Stimulated activated CD8-positive, alpha-beta memory T cell treated with anti-CD3 and anti-CD28 coated beads, Interleukin-2, amount 100 ng/mL, for 1 hour (primary cell): Measurements from ENCODE around the gene TMEM235.

Experiments used
- DNase-seq, 2 donors: peaks; one replicate each; pipeline ENCODE4 v3.0.0-alpha.2; 2020; ENCODE audit warnings: low read depth in 2 of 2

The TMEM235 gene

DNA sequence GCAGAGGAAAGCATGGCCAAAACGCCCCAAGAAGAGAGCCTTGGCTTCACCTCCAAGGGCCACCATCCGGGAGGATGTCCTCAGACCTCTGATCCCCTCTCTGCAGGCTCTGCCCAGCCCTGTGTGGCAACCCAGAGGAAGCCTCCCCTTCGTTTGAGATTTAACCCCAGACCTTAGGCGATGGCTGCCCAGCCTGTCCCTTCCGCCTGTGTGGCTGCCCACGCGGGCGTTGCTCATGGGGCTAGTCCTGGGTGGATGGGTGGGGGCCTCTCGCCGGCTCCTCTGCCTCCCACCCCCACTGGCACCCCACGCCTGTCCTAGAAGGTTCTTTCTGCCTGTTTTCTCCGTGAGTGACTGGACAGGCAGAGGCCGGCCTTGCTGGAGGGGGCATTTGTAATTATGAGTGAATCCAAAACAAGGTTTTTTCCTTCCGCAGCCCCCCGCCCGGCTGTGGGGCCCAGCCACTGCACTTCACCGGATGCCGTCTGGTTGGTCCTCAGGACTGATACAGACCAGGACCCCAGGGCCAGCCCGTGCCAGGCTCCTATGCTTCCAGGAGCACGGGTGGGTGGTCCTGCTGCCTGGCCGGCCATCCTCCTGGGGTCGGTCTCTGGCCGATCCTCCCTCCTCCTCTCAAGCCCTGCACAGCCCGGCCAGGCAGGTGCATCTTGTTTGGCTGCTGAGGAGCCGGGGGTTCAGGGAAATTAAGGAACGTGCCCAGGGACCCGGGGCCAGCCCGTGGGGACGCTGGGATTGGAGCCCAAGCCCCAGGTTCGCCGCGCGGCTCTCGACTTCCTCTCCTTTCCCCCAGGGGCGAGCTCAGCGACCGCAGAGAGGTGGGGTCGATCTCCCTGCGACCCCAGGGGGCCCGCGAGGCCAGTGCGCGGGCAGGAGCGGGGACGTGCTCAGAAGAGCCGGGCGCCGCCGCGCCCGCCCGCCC is at the start of gene TMEM235:
Gene TMEM235, plus strand, starts transcription at position 636 of the 940 bp plus-strand sequence. CDS start 393 bp downstream, outside the sequence.
- DNase-seq = no peak

DNA sequence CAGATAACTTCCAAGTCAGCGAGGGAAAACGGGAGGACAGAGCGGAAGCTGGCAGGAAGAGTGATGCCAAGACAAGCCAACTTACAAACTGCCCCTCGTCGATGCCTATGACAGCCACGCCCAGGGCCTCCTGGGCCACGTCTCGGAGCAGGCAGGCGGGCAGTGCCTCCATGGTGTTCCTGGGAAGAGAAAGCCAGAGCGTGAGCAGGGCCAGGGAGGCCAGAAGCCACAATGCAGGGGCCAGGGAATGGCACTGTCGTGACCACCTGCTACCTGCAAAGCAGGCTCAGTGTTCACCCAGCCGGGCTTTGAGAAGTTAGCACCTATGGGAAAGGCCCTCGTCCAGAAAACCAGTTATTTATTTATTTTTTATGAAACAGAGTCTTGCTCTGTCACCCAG is 48.9 kb upstream of the TMEM235 start:
- no peak for DNase-seq

DNA sequence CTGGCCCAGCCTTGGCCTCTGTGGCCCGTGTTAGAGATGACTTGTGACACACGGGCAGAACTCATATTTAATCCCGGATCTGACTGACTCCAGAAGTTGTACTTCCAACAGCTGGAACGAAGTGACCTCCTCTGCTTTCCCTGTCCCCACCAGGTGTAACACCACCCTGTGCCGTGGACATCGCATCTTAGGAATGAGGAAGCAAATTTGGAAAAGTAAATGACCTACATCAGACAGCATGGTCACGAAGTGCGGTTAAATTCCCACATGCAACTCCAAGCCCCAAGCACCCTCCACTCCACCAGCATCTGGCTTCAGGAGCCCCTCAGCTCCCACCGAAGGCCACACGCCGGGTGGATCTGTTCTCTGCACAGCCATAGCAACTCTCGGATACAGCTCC is 47.5 kb upstream of the TMEM235 start:
- no peak for DNase-seq

DNA sequence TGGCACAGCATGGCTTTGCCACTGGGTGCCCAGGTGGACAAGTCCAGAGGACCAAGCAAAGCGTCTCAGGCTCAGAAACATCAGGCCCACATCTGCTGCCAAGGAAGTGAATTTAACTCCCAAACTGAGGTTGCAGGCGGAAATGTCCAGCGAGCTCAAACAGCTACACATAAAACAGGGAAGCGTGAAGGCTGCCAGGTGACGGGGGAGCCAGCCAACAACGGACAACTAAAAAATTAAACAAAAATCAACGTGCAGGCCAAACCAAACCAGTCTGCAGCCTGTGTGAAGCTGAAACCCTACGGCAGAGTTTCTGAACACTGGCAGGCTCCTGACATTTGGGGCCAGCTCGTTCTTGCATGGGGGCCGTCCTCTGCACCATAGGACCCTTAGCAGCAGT is 47.1 kb upstream of the TMEM235 start:
- no peak for DNase-seq

DNA sequence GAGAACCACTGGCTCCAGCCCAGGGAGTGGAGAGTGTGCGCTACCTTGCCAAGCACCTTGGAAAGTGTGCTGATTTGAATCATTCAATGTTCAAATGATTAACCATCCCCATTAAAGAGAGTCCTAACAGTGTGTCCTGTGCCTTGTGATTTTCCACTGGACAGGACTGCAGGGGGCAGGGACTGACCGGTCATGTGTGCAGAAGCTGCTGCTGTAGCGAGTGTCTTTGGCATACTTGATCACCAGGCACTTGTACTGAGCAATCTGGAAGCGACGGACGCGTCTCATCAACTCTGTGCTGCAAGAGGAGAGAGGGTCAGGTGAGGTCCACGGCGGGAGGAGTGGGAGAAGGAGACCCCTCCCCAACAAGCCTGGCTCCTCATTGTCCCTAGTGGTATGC is 46.6 kb upstream of the TMEM235 start:
- no peak for DNase-seq

DNA sequence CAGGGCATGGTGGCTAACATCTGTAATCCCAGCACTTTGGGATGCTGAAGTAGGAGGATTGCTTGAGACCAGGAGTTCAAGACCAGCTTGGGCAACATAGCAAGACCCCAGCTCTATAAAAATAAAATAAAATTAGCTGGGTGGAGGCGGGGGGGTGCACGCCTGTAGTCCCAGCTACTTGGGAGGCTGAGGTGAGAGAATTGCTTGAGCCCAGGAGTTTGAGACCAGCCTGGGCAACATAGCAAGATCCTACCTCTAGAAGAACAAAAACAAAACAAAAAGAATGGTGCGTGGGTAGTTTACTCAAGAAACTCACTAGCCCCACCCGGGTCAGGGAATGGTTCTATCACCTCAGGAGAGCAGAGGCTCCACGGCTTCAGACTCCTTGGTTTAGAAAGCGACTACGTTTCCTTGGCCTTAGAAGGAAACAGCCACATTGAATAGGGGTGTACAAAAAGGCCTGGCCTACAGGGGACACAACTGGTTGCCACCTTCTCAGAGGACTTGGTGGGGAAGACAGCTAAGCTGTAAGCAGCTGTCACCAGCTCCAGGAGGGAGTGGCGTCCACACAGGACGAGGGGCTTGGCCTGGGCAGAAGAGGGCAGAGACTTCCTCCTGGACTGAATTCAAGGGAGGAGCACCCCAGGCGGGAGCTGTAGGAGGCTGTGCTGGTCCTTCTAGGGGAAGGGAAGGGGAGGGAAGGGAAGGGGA is 45.3 kb upstream of the TMEM235 start:
- no peak for DNase-seq

DNA sequence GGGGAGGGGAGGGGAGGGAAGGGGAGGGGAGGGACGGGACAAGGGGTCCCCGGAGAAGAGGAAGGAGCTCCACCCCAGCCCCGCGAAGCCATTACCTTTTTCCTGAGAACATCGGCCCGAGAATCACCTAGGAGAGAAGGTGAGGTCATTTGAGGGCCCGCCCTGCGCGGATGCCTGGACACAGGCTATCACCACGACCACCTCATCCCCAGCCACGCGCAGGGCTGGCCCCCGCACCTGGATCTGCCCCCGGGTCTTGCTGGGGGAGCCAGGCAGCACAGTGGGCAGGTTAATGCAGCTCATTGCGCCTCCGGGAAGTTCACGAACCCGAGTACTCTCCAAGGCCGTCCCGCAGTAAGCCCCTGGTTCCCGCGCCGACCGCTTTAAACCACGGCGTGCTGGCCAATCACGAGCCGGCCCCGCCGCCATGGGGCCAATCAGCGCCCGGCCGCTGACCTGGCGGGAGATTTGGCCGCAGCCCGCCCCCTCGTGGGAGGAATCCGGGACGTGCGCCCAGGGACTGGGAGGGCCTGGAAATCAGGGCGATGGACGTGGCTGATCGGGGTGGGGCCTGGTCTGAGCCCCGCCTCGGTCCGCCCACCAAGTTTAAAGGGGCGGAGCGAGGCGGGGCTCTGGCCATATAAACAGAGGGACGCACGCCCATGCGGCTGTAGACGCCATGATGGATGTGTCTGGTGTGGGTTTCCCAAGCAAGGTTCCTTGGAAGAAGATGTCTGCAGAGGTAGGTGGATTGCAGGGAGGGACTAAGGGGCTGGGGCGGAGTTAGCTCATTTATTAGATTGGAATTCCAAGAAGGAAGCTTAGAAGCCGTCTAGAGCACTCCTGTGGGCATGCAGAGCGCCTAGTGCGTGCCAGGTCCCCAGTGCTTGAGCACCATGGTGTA is 44.5 kb upstream of the TMEM235 start, which contains the start of the genes AFMID and TK1:
Gene AFMID, plus strand, starts transcription at position 671 of the 904 bp plus-strand sequence. Its CDS starts 9 bp downstream, at position 680.
Gene TK1, minus strand, starts transcription at position 361 of the 904 bp plus-strand sequence. Its CDS starts 58 bp downstream, at position 303.
- peak; percentile 56 to 57 for DNase-seq

DNA sequence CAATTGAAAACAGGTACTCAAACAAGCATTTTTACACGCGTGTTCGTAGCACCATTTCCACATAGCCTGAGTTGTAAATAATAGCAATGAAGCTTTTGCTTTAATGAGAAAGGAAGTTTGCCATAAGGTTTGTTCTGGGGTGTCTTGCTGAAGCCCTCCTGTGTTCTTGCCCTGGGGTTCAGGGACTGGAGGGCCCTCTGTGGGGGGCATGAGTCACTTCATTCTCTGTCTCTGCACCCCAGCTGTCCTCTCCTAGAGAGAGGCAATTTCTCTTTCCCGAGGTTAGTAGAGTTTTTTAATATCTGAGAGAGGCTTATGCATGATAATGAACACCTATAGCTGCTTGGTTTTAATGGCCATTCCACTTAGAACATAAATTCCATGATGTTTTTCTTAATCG is 34.7 kb upstream of the TMEM235 start:
- no peak for DNase-seq

DNA sequence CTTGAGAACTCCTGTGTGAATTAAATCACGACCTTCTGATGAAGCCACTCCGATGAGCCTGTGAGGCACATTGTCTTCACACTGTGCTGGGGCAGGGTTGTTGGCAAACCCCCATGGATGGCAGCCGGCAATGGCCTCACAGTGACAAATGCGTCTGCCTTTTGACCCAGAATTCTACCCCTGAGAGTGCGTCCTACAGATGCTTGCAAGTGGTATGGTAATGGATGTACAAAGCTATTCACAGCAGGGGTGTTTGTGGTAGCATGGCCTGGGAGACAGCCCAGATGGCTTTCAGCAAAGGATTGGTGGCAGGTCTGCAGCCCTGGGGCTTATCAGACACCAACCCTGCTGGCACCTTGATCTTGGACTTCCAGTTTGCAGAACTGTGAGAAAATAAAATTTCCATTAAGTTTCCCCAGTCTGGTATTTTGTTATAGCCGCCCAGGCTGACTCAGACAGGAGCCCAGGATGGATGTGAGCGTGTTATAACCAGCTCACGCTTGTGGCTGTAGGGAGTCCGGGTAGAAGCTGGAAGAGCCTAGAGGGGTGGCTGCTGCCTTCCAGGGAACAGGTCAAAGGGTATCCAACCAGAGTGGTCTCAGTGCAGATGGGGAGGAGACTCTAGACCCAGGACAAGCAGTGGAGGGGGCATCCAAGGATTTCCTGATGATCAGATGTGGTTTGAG is 34.1 kb upstream of the TMEM235 start:
- DNase-seq = no peak

DNA sequence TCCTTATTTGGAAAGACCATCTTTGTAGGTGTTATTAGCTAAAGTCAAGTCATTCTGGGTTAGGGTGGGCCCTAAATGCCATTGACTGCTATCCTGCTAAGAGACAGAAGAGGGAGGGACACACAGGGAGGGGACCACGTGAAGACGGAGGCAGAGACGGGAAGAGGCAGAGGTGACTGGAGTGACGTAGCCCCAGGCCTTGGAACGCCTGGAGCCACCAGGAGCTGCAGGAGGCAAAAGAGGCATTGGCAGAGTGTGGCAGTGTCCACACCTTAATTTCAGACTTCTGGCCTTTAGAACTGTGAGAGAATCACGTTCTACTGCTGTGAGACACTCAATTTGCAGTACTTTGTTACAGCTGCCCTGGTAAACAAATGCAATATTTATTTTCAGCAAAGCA is 31.0 kb upstream of the TMEM235 start:
- no peak for DNase-seq

DNA sequence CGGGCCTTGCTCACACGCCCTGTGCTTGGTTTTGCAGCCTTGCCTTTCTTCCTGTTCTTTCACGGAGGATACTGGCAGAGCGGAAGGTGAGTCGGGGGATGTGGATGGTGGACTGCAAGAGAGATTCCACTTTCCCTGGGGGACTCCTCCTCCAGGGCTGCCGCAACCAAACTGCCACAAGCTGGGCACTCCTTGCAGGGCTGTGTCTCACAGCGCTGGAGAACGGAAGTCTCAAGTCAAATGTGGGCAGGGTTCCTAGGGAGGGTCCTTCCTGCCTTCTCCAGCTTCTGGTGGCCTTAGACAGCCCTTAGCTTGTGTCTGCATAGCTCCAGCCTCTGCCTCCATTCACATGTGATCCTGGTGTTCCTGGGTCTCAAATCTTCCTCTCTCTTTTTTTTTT is 28.8 kb upstream of the TMEM235 start:
- no peak for DNase-seq

DNA sequence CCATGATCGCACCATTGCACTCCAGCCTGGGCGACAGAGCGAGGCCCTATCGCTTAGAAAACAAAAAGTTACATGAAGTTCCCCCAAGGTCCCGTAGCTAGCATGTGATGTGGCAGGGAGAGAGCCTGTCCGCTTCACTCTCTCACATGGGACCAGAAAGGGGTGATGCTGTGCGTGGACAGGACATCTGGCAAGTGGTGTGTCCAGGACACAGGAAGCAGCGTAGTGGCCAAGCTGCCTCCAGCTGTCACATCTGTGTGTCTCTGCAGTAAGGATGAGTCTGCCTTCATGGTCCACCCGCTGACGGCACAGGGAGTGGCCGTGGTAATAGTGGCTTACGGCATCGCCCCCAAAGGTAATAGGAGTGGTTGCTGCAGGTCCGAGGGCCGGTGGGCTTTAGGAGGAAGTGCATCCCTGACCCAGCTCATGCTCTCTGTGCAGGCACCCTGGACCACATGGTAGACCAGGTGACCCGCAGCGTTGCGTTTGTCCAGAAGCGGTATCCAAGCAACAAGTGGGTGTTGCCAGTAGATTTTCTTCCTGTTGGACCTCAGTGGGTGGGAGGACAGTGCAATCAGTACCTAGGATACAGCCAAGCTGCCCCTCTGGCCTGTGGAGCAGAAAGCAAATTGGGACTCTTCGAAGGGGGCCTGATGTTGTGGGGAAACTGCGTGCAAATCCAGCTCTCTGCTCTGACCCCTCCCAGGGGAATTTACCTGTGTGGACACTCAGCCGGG is 26.9 kb upstream of the TMEM235 start:
- DNase-seq = no peak

DNA sequence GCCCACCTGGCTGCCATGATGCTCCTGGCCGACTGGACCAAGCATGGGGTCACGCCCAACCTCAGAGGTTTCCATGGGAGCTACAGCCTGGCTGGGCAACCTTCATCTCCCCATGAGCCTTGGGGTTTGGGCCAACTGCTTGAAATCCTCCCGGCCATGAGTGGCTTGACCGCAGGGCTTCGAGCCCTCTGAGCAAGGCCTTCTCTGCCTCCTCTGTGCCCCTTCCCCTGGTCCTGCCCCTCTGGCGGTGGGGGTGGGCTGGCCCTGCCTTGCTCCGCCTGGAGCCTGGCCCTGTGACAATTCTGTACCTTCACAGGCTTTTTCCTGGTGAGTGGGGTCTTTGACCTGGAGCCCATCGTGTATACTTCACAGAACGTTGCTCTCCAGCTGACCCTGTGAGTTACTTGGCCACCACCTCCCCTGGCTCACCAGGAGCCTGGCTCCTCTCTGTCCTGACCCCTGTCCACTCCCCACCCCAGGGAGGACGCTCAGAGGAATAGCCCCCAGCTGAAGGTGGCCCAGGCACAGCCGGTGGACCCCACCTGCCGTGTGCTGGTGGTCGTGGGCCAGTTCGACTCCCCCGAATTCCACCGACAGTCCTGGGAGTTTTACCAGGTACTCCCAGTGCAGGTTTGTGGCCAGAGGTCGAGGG is 26.2 kb upstream of the TMEM235 start:
- DNase-seq = no peak

DNA sequence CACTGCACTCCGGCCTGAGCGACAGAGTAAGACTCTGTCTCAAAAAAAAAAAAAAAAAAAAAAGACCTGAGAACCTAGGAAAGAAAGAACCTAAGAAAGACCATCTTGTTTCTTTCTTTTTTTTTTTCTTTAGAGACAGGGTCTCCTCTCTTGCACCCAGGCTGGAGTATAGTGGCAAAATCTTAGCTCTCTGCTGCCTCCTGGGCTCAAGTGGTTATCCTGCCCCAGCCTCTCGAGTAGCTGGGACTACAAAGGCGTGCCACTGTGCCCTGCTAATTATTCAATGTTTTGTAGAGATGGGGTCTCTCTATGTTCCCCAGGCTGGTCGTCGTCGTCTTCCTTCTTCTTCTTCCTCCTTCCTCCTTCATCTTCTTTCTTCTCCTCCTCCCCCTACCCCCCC is 25.1 kb upstream of the TMEM235 start:
- DNase-seq = no peak

DNA sequence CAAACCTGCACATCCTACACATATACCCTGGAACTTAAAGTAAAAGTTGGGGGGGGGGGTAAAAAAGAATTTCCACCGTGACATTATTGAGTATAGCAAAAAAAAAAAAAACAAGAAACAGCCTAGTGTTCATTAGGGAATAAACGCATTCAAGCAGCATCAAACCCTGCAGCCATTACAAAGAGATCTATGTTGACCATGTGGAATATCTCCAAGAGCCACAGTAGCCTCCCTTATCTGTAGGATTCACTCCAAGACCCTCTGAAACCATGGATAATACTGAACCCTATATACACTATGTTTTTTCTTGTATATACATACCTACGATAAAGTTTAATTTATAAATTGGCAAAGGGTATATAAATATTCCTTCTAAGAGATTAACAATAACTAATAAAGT is 22.9 kb upstream of the TMEM235 start:
- no peak for DNase-seq

DNA sequence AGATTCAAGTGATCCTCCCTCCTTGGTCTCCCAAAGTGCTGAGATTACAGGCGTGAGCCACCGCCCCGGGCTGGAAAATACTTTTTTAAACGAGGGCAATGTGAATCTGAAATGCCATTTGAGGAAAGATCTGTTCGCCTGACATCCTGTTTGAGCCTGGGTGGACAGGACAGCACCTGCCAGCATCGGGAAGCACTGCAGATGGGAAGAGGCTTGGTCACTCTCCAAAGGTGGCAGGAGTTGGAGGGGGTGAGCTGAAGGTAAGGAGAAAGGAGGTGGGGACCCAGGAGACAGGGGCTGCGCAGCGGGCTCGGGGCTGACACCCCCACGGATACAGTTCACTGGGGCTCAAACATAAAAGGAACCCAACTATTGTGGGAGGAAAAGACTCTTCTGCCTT is 21.3 kb upstream of the TMEM235 start:
- DNase-seq = no peak

DNA sequence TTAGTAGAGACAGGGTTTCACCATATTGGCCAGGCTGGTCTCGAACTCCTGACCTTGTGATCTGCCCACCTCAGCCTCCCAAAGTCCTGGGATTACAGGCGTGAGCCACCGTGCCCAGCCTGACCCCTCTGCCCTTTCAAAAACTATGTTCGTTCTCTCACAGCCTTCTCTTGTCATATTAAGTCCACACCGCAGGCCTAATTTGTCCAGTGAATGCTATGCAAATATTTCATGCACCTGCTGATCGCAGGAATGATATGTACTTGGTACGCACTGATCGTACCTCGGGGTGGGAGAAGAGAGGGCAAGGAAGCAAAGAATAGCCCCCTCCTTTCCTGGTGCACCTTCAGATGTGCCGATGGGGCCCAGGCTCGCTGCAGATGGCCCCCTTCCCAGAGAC is 20.4 kb upstream of the TMEM235 start:
- DNase-seq = no peak

DNA sequence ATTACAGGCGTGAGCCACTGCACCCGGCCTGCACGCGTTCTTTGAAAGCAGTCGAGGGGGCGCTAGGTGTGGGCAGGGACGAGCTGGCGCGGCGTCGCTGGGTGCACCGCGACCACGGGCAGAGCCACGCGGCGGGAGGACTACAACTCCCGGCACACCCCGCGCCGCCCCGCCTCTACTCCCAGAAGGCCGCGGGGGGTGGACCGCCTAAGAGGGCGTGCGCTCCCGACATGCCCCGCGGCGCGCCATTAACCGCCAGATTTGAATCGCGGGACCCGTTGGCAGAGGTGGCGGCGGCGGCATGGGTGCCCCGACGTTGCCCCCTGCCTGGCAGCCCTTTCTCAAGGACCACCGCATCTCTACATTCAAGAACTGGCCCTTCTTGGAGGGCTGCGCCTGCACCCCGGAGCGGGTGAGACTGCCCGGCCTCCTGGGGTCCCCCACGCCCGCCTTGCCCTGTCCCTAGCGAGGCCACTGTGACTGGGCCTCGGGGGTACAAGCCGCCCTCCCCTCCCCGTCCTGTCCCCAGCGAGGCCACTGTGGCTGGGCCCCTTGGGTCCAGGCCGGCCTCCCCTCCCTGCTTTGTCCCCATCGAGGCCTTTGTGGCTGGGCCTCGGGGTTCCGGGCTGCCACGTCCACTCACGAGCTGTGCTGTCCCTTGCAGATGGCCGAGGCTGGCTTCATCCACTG is 17.3 kb upstream of the TMEM235 start, which contains the start of gene BIRC5:
Gene BIRC5, plus strand, starts transcription at position 238 of the 690 bp plus-strand sequence. Its CDS starts 64 bp downstream, at position 302.
- DNase-seq = peak; percentile 73 to 83

DNA sequence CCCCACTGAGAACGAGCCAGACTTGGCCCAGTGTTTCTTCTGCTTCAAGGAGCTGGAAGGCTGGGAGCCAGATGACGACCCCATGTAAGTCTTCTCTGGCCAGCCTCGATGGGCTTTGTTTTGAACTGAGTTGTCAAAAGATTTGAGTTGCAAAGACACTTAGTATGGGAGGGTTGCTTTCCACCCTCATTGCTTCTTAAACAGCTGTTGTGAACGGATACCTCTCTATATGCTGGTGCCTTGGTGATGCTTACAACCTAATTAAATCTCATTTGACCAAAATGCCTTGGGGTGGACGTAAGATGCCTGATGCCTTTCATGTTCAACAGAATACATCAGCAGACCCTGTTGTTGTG is 16.7 kb upstream of the TMEM235 start:
- DNase-seq = no peak
